Lower leg skin (tissue), 3 donors: ENCODE results near the gene UGT1A9.

Experiments
- POLR2A ChIP-seq, 2 donors: fragments of 450-650 bp; IDR thresholded peaks; one replicate each; pipeline ENCODE4 v1.6.1; 2016 to 2017; ENCODE audit warnings: antibody characterized with exemption in 2 of 2, mild to moderate bottlenecking in 1 of 2, moderate library complexity in 1 of 2
- TF ChIP-seq, protein P1 (sequence below), 3 donors: fragments of 450-650 bp; IDR thresholded peaks; one replicate each; pipeline ENCODE4 v1.5.1; 2016; ENCODE audit warnings: antibody characterized with exemption in 3 of 3, mild to moderate bottlenecking in 3 of 3, moderate library complexity in 2 of 3

DNA sequence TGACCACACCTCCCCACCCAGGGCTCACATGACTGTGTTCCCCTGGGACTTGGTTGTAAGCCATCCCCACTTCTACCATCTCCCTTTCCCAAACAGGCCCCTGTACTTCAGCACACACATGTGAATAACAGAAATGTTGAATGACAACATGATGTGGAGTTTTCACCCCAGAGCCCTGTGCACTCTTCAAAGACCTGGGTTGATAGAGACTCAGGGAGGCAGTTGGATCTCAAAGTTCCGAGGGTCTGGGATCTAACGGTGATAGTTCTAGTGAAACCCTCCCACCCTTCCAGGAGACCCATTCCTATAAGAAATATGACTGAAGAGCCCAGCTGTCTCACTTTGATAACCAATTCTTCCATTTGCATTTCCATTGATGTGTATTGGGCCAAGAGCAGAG, 106.3 kb downstream of the UGT1A9 start, which contains the start of gene MROH2A:
- TF ChIP-seq POLR2A (IDR thresholded peaks at IDR 0.05): no peak
- TF ChIP-seq, protein P1, sequence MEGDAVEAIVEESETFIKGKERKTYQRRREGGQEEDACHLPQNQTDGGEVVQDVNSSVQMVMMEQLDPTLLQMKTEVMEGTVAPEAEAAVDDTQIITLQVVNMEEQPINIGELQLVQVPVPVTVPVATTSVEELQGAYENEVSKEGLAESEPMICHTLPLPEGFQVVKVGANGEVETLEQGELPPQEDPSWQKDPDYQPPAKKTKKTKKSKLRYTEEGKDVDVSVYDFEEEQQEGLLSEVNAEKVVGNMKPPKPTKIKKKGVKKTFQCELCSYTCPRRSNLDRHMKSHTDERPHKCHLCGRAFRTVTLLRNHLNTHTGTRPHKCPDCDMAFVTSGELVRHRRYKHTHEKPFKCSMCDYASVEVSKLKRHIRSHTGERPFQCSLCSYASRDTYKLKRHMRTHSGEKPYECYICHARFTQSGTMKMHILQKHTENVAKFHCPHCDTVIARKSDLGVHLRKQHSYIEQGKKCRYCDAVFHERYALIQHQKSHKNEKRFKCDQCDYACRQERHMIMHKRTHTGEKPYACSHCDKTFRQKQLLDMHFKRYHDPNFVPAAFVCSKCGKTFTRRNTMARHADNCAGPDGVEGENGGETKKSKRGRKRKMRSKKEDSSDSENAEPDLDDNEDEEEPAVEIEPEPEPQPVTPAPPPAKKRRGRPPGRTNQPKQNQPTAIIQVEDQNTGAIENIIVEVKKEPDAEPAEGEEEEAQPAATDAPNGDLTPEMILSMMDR (IDR thresholded peaks at IDR 0.05): no peak
